Medulla oblongata (tissue), 1 donor: Measurements from ENCODE around the gene MRPL38.
"Not testable (repeated sequence)": the region's sequence is repeated elsewhere in the genome, so short reads cannot be mapped to it uniquely, and the experiment has no call there.

Experiments used
- DNase-seq: peaks from one replicate; pipeline ENCODE4 v3.0.0-alpha.2; 2015; ENCODE audit errors: extremely low spot score

MRPL38 gene

GRCh38 chr17:75876190-75876937 is 28.3 kb downstream of the MRPL38 start:
- DNase-seq = no peak

GRCh38 chr17:75875940-75876189 is 28.8 kb downstream of the MRPL38 start:
- no peak for DNase-seq

GRCh38 chr17:75875182-75875939 is 29.3 kb downstream of the MRPL38 start:
- DNase-seq = peak; percentile 64

GRCh38 chr17:75874323-75875181 is 30.1 kb downstream of the MRPL38 start:
- DNase-seq = no peak

GRCh38 chr17:75873587-75874322 is 30.9 kb downstream of the MRPL38 start:
- DNase-seq = no peak

GRCh38 chr17:75872434-75873351 is 32.0 kb downstream of the MRPL38 start:
- peak; percentile 68 for DNase-seq

- not testable (repeated sequence) for DNase-seq
Observed at GRCh38 chr17:75870228-75870627, 34.5 kb downstream of the MRPL38 start.

- peak; percentile 87 for DNase-seq
Observed at GRCh38 chr17:75869282-75870141, 35.2 kb downstream of the MRPL38 start.

- DNase-seq = not testable (repeated sequence)
Observed at GRCh38 chr17:75868730-75869281, 35.9 kb downstream of the MRPL38 start.

GRCh38 chr17:75865404-75866188 is 39.1 kb downstream of the MRPL38 start:
- not testable (repeated sequence) for DNase-seq

- not testable (repeated sequence) for DNase-seq
Observed at GRCh38 chr17:75864887-75865286, 39.8 kb downstream of the MRPL38 start.

GRCh38 chr17:75864448-75864871 is 40.2 kb downstream of the MRPL38 start:
- peak; percentile 24 for DNase-seq

GRCh38 chr17:75861927-75862317 is 42.8 kb downstream of the MRPL38 start:
- DNase-seq = no peak

GRCh38 chr17:75859358-75859757 is 45.3 kb downstream of the MRPL38 start:
- not testable (repeated sequence) for DNase-seq

- peak; percentile 57 for DNase-seq
Observed at GRCh38 chr17:75856062-75856756, 48.5 kb downstream of the MRPL38 start.

GRCh38 chr17:75855310-75856061 is 49.2 kb downstream of the MRPL38 start, which contains the start of gene WBP2:
Gene WBP2, minus strand, starts transcription at chr17:75855335. Its CDS starts 38 bp downstream, at chr17:75855297.
- peak; percentile 100 for DNase-seq

- DNase-seq = no peak
Observed at GRCh38 chr17:75854881-75855309, 49.8 kb downstream of the MRPL38 start.
